AG10803 (cell line): Measurements from ENCODE around the gene ST13.
"Not testable (repeated sequence)": the region's sequence is repeated elsewhere in the genome, so short reads cannot be mapped to it uniquely, and the experiment has no call there.

ENCODE experiments used
- DNase-seq: peaks from one replicate; pipeline ENCODE4 v3.0.0; 2010; ENCODE audit warnings: low read depth
- H3K4me3 ChIP-seq: 2 replicates; pipeline ENCODE4 v1.5.1; 2011; ENCODE audit warnings: mild to moderate bottlenecking, low read length, control low read depth
- TF ChIP-seq, protein P1 (sequence below): conservative IDR thresholded peaks from 2 replicates; pipeline ENCODE4 v1.5.1; 2011; ENCODE audit warnings: mild to moderate bottlenecking, low read length, control low read depth, inconsistent platforms

The ST13 gene

DNA sequence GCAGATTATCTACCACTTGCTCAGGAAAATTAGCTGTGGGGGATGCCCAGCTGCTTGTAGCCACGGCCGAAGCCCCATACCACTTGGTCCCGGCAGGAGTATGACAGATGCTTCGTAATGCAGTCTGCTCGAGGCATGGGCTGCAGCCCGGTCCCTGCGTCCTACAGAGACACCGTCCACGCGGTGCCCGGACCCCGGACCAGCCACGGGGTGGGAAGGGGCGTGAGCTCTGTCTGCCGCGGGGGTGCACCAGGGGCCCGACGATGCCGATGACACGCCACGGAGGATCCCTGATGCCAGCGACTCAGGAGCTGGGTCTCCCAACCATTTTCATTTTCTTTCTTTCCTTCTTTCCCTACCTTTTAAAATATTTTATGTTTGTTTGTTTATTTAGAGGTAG lies 67.3 kb downstream of the ST13 start:
- H3K4me3 ChIP-seq = no peak overlapping the region
- DNase-seq = no peak
- TF ChIP-seq, protein P1, sequence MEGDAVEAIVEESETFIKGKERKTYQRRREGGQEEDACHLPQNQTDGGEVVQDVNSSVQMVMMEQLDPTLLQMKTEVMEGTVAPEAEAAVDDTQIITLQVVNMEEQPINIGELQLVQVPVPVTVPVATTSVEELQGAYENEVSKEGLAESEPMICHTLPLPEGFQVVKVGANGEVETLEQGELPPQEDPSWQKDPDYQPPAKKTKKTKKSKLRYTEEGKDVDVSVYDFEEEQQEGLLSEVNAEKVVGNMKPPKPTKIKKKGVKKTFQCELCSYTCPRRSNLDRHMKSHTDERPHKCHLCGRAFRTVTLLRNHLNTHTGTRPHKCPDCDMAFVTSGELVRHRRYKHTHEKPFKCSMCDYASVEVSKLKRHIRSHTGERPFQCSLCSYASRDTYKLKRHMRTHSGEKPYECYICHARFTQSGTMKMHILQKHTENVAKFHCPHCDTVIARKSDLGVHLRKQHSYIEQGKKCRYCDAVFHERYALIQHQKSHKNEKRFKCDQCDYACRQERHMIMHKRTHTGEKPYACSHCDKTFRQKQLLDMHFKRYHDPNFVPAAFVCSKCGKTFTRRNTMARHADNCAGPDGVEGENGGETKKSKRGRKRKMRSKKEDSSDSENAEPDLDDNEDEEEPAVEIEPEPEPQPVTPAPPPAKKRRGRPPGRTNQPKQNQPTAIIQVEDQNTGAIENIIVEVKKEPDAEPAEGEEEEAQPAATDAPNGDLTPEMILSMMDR = no peak

DNA sequence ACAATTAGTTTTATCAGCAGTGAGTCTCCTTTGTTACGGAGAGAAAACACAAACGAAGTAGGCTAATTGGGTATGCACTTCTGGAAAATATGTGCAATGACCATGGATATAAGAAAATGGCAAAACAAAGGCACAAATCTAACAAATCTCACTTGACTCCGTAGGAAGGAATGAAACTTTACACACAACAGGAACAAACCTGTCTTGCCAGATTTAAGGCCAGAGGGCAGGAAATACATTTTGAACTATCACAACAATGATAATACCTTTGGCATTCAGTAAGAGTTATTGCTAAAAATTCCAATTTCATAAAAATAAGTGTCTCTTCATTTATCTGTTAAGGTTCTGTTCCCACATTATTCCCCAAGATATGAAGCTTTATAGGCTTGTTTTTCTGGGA lies 73.9 kb downstream of the ST13 start:
- TF ChIP-seq, protein P1 = no peak
- no peak for DNase-seq
- no peak overlapping the region for H3K4me3 ChIP-seq

DNA sequence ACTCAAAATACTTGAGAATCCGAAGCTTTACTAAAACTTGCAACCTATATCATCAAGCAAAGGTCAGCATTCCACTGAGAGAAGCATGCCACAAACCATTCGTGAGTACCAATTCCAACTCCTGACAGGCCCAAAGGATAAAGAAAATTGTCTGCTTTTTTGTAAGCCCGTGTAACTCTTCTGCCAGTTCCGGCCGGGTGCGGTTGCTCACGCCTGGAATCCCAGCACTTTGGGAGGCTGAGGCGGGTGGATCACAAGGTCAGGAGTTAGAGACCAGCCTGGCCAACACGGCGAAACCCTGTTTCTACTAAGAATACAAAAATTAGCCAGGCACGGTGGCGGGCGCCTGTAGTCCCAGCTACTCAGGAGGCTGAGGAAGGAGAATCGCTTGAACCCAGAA lies 74.7 kb downstream of the ST13 start:
- H3K4me3 ChIP-seq = not testable (repeated sequence)

More for the DNA sequence above, 74.7 kb downstream of the ST13 start:
- DNase-seq = not testable (repeated sequence)
